ENCODE measurements around the gene MSANTD1. TPM values are rescaled to one million over a fixed set of nuclear protein-coding genes. Genes with fewer than 3 reads are reported as not detected.

The MSANTD1 gene
- total RNA-seq, 3 donors from 2014 or later (not counting 1 experiment from before 2014, with no cell fraction given), result 0.54 to 2.2 (median 1.8) TPM

DNA sequence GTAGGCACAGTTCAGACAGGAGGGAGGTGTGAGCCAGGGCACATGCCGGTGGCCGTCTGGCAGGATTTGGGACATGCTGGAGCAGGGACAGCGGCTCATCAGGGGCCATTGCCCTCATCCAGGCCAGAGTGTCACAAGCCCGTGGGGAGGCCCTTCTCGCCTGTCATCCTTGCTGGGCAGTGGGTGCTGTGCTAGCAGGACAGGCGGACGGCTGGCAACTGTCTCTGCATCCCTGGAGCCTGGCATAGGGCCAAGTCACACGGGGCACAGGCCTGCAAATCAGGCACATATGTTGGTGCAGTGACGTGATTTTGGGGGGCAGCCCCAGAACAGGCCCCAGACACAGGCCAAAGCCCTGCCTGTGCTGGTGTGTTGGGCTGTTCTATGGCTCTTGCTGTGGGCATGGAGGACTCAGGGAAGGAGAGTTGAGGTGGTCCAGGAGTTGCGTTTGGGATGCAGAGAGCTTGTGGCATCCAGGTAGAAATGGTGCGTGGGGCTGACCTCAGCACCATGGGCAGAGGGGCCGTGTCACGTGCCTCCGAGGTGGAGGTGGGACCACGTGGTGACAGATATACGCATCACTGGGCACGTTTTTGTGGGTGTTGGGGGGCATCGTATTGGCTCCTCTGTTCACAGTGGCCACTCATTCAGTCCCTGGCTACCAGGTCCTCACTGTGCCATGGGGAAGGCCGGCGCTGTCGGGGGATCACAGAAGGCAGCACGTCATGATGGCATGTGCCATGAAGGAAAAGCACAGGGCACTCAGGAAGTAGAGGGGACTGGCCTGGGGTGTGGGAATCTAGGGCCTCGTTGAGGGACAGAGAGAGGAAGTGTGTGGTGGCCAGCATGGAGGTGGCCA lies 14.6 kb upstream of the MSANTD1 start:
- H3K4me3 ChIP-seq (ENCODE audit: low read length), result no peak overlapping the region
- no peak overlapping the region for H3K4me3 Mint-ChIP-seq
- H3K9me3 ChIP-seq (ENCODE audit: control insufficient read depth, insufficient read depth, low read length), result no peaks in the 10 kb centered on the region
- H3K36me3 Mint-ChIP-seq, result peaks cover 5% of the 10 kb centered on the region
- no peaks in the 10 kb centered on the region for H3K27me3 ChIP-seq (ENCODE audit: control insufficient read depth, insufficient read depth, low read length)
- DNase-seq, result no peak
- H3K4me1 ChIP-seq (ENCODE audit: control insufficient read depth, insufficient read depth, low read length), result no peaks in the 10 kb centered on the region
- peaks cover 89% of the 10 kb centered on the region for H3K36me3 ChIP-seq (ENCODE audit: control insufficient read depth, insufficient read depth, low read length)
- no peaks in the 10 kb centered on the region for H3K27me3 Mint-ChIP-seq (ENCODE audit: low read depth in 2 of 2)
- no peak for ATAC-seq
- whole genome bisulfite sequencing (ENCODE audit: insufficient coverage), result 93% methylated on average over 23 of the region's 23 CpGs
- H3K9me3 Mint-ChIP-seq, result no peaks in the 10 kb centered on the region
- peak overlapping the region; percentile 27 to 47 for H3K27ac Mint-ChIP-seq
- TF ChIP-seq CTCF (IDR thresholded peaks at IDR 0.05), result no peak
- peaks cover 0 to under 1% of the 10 kb centered on the region in 2 donors for H3K4me1 Mint-ChIP-seq
- no peak overlapping the region for H3K27ac ChIP-seq (ENCODE audit: low read length)
- intact Hi-C loops (cut with micrococcal nuclease), result no loop called here

DNA sequence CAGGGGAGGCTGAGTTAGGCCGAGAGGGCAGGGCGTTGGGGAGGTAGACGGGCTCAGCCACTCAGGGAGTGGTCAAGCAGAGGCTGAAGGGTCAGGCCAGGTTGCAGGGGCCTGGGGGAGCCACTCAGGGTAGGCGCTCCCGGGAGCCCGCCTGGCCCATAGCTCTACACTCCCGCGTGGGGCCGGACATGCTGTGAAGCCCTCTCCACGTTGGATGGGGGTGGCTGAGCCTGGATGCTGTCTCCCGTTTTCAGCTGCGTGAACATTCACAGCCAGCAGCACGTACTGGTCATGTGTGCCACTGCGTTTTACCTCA lies 14.0 kb upstream of the MSANTD1 start:
- peak overlapping the region in 1 of 2 donors; percentile 47 for H3K27ac Mint-ChIP-seq

GRCh38 chr4:3235581-3235980 lies 13.4 kb upstream of the MSANTD1 start:
- Histone ChIP-seq H3K4me1 (ENCODE audit: control insufficient read depth, insufficient read depth, low read length) (no peaks in the 10 kb centered on the region), H3K4me3 (ENCODE audit: low read length) (no peak overlapping the region), H3K27me3 (ENCODE audit: control insufficient read depth, insufficient read depth, low read length) (no peaks in the 10 kb centered on the region), H3K27ac (ENCODE audit: low read length) (no peak overlapping the region), H3K9me3 (ENCODE audit: control insufficient read depth, insufficient read depth, low read length) (no peaks in the 10 kb centered on the region), H3K36me3 (ENCODE audit: control insufficient read depth, insufficient read depth, low read length) (peaks cover 89% of the 10 kb centered on the region)
- intact Hi-C loops (cut with micrococcal nuclease), result no loop called here
- TF ChIP-seq CTCF (IDR thresholded peaks at IDR 0.05), result no peak
- Mint-ChIP-seq H3K27ac (no peak overlapping the region), H3K4me3 (no peak overlapping the region), H3K4me1 (no peaks in the 10 kb centered on the region), H3K27me3 (ENCODE audit: low read depth in 2 of 2) (no peaks in the 10 kb centered on the region), H3K36me3 (no peaks in the 10 kb centered on the region), H3K9me3 (no peaks in the 10 kb centered on the region)
- DNase-seq, result no peak
- no peak for ATAC-seq
- 95% methylated on average over 11 of the region's 11 CpGs for WGBS (ENCODE audit: insufficient coverage)

More for the DNA sequence above, 14.0 kb upstream of the MSANTD1 start:
- no peaks in the 10 kb centered on the region for H3K9me3 Mint-ChIP-seq
- peaks cover 89% of the 10 kb centered on the region for H3K36me3 ChIP-seq (ENCODE audit: control insufficient read depth, insufficient read depth, low read length)
- H3K36me3 Mint-ChIP-seq, result no peaks in the 10 kb centered on the region
- no peaks in the 10 kb centered on the region for H3K9me3 ChIP-seq (ENCODE audit: control insufficient read depth, insufficient read depth, low read length)
- no peak overlapping the region for H3K4me3 Mint-ChIP-seq
- no peaks in the 10 kb centered on the region for H3K27me3 ChIP-seq (ENCODE audit: control insufficient read depth, insufficient read depth, low read length)
- no peaks in the 10 kb centered on the region for H3K4me1 ChIP-seq (ENCODE audit: control insufficient read depth, insufficient read depth, low read length)
- H3K27me3 Mint-ChIP-seq (ENCODE audit: low read depth in 2 of 2), result no peaks in the 10 kb centered on the region
- no peak for ATAC-seq
- 97% methylated on average over 14 of the region's 14 CpGs for WGBS (ENCODE audit: insufficient coverage)
- H3K27ac ChIP-seq (ENCODE audit: low read length), result no peak overlapping the region
- no peaks in the 10 kb centered on the region for H3K4me1 Mint-ChIP-seq
- intact Hi-C loops (cut with micrococcal nuclease), result no loop called here
- H3K4me3 ChIP-seq (ENCODE audit: low read length), result no peak overlapping the region
- DNase-seq, result no peak
- TF ChIP-seq CTCF (IDR thresholded peaks at IDR 0.05), result no peak
